GM10248 (cell line): ENCODE data around the gene CLCN7.

Experiments used
- CTCF ChIA-PET: fragments of 300-600 bp; sonication (Branson Sonifier 250); formaldehyde crosslinking; extraction: SDS; loops from one replicate; lab custom pipeline; 2021; ENCODE audit warnings: antibody characterized with exemption; lab: Yijun Ruan, JAX
- POLR2A ChIA-PET: fragments of 350-650 bp; sonication (Branson Sonifier 250); formaldehyde crosslinking; extraction: SDS; loops from one replicate; lab custom pipeline; 2020; ENCODE audit warnings: antibody characterized with exemption; lab: Yijun Ruan, JAX
- DNase-seq: peaks from one replicate; pipeline ENCODE4 v3.0.0; 2012; ENCODE audit errors: extremely low spot score
- TF ChIP-seq, protein P1 (sequence below): IDR thresholded peaks from 2 replicates; pipeline ENCODE4 v1.5.1; 2012; ENCODE audit warnings: mild to moderate bottlenecking, low read depth; ENCODE audit errors: extremely low read depth, missing control alignments, control extremely low read depth

CLCN7 gene, protein sequence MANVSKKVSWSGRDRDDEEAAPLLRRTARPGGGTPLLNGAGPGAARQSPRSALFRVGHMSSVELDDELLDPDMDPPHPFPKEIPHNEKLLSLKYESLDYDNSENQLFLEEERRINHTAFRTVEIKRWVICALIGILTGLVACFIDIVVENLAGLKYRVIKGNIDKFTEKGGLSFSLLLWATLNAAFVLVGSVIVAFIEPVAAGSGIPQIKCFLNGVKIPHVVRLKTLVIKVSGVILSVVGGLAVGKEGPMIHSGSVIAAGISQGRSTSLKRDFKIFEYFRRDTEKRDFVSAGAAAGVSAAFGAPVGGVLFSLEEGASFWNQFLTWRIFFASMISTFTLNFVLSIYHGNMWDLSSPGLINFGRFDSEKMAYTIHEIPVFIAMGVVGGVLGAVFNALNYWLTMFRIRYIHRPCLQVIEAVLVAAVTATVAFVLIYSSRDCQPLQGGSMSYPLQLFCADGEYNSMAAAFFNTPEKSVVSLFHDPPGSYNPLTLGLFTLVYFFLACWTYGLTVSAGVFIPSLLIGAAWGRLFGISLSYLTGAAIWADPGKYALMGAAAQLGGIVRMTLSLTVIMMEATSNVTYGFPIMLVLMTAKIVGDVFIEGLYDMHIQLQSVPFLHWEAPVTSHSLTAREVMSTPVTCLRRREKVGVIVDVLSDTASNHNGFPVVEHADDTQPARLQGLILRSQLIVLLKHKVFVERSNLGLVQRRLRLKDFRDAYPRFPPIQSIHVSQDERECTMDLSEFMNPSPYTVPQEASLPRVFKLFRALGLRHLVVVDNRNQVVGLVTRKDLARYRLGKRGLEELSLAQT

DNA sequence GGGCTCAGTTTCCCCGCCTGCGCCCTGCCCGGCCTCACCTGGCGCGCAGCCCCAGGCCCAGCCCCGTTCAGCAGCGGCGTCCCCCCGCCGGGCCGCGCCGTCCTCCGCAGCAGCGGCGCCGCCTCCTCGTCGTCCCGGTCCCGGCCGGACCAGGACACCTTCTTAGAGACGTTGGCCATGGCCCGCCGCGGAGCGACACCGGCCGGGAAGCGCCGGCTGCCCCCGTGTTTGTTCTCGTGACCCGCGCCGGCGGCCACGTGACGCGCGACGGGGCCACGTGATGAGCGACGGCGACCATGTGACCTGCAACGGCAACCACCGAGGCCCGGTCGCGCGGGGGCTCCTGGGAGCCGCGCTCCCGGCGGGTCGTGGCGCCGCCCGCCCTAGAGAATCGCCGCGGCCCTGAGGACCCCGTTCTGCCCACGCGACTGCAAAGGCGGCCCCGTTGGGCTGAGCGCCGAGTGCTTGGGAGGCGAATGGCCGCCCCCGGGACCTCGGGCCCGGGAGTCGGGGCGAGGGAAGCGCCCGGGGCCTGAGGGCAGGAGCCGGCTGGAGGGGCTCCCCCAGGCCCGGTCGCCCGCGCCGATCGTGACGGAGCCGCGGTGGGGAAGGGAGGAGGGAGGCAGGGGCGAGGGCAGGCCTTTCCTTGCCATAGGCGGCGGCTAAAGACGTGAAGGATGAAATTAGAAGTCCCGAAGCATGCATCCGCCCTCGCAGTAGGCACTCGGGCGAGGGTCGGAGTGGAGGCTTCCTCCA, at the start of gene CLCN7:
Gene CLCN7, minus strand, starts transcription at position 233 of the 756 bp plus-strand sequence. Its CDS starts 54 bp downstream, at position 179.
- peak; percentile 98 for DNase-seq
- ChIA-PET POLR2A (no interaction called here), CTCF (no interaction called here)
- TF ChIP-seq, protein P1, sequence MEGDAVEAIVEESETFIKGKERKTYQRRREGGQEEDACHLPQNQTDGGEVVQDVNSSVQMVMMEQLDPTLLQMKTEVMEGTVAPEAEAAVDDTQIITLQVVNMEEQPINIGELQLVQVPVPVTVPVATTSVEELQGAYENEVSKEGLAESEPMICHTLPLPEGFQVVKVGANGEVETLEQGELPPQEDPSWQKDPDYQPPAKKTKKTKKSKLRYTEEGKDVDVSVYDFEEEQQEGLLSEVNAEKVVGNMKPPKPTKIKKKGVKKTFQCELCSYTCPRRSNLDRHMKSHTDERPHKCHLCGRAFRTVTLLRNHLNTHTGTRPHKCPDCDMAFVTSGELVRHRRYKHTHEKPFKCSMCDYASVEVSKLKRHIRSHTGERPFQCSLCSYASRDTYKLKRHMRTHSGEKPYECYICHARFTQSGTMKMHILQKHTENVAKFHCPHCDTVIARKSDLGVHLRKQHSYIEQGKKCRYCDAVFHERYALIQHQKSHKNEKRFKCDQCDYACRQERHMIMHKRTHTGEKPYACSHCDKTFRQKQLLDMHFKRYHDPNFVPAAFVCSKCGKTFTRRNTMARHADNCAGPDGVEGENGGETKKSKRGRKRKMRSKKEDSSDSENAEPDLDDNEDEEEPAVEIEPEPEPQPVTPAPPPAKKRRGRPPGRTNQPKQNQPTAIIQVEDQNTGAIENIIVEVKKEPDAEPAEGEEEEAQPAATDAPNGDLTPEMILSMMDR = no peak

DNA sequence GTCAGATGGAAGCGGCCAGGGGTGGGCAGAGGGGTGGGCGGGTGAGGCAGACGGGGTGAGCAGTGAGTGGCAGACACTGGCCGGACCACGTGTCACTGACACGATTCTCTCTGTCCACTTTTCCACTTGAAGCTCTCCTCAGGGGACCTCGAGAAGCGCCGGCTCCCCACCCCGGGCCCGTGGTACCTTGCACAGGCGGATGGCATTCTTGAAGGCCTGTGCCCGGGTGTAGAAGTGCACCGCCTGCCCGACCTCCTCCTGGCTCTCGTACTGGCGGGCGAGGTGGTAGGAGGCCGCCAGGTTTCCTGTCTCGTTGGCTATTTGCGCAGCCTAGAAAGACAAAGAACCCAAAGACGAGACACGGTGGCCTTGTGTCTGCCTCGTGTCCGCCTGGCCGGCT, 49.5 kb upstream of the CLCN7 start:
- CTCF ChIA-PET = interaction anchor here (1.0 to 1.5 kb wide), 3 partner anchors 10 to 15 kb away, joined by 3 to 4 read pairs (median 3); no protein-coding TSS in a partner anchor
- DNase-seq = no peak
- POLR2A ChIA-PET = no interaction called here
- TF ChIP-seq, protein P1 = no peak

DNA sequence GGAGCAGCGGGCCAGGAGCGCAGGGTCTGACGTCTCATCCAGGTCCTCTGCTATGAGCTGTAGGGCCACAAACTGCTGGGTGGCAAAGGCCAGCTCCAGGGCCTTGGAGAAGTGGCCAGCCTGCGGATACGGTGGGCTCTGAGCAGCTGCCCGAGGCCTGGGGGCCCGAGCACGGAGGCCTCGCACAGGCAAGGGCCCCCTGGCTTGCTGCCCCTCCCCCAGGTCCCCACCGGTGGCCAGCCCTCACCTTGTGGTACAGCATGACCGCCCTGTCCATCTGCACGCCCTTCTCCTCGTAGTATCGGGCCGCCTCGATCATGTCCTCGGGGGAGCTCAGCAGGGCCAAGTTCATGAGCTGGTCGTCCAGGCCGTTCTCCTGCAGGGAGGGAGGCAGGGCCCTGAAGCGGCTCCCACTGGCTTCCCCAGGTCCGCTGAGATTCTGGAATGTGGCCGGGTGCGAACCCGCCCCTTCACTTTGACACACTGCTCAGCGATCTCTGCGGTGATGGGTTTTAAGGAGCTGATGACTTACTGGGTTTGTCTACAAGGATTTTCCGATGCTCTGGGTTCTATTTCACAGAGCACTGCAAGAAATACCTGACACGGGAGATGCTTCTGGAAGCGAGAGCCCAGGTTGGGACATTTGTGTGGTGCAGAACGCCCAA, 48.9 kb upstream of the CLCN7 start:
- no peak for DNase-seq
- CTCF ChIA-PET = interaction anchor here (1.0 to 1.5 kb wide), 3 partner anchors 9 to 15 kb away, joined by 3 to 4 read pairs (median 3); no protein-coding TSS in a partner anchor

DNA sequence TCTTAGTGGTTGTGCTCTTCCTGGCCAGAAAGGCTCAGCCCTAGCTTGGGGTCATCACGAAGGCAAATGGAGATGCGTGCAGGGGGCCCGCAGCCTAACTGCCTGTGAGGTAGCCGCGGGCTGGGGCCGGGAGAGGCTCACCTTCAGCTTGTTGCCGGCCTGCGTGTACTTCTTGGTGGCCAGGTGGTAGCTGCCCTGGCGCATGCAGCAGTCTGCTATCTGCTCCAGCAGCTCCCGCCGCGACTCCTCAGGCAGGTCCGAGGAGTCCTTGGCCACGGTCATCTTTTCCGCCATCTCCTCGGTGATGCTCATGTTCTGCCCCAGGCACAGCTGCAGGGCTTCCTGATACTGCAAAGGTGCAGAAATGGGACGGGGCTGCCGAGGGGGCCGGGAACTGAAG, 45.6 kb upstream of the CLCN7 start:
- POLR2A ChIA-PET = no interaction called here
- CTCF ChIA-PET = no interaction called here
- DNase-seq = no peak
- TF ChIP-seq, protein P1 = no peak

More for the DNA sequence above, 48.9 kb upstream of the CLCN7 start:
- TF ChIP-seq, protein P1 = no peak
- POLR2A ChIA-PET = no interaction called here

DNA sequence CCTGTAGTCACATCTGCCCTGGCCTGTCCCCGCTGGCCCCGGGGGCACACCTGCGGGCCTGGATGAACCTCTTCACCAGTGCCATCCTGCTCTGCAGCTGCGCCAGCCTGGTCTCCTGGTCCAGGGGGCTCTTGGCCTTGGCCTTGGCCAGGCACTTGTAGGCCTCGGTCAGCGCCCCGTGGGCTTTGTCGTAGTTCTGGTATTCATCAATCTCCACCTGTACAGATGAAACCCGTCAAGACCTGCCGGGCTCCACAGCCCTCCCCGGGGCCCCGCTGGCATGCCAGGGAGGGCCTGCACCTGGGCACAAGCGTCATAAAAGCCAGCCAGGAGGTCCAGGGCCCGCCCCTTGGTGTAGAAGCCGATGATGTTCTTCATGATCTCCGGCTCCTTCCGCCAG, 45.0 kb upstream of the CLCN7 start:
- CTCF ChIA-PET = interaction anchor here (1.1 kb wide), 1 partner anchor 27 kb away, joined by 3 read pairs; no protein-coding TSS in a partner anchor
- no peak for DNase-seq
- TF ChIP-seq, protein P1 = no peak
- POLR2A ChIA-PET = no interaction called here
